ENCODE measurements around the gene ATF3. TPM values are rescaled to one million over a fixed set of nuclear protein-coding genes. Genes with fewer than 3 reads are reported as not detected.

ATF3 gene
- total and polyA plus RNA-seq, 4 donors, result 1.1 to 8.8 (median 5.5) TPM

GRCh38 chr1:212595787-212596714, 12.5 kb upstream of the ATF3 start:
- Histone ChIP-seq H3K9me3 (ENCODE audit: control insufficient read depth in 4 of 4, low read length in 3 of 4) (no peaks in the 10 kb centered on the region), H3K27ac (ENCODE audit: low read depth in 1 of 2, low read length in 2 of 2) (peak overlapping the region; percentile 26 to 28), H3K9ac (ENCODE audit: low read depth in 1 of 2, low read length in 2 of 2) (peak overlapping the region in 1 of 2 donors; percentile 9), H3K36me3 (ENCODE audit: control insufficient read depth in 4 of 4, insufficient read depth in 3 of 4, low read depth in 1 of 4, low read length in 3 of 4) (no peaks in the 10 kb centered on the region), H3K4me1 (ENCODE audit: control insufficient read depth in 4 of 4, insufficient read depth in 4 of 4, low read length in 3 of 4) (no peaks in the 10 kb centered on the region), H3K4me3 (ENCODE audit: low read depth in 1 of 3, low read length in 3 of 3) (no peak overlapping the region), H3K27me3 (ENCODE audit: control insufficient read depth in 4 of 4, insufficient read depth in 4 of 4, low read length in 3 of 4) (no peaks in the 10 kb centered on the region)
- 42% methylated on average over 8 of the region's 8 CpGs for WGBS
- DNase-seq (ENCODE audit: low spot score), result no peak
- TF ChIP-seq ZBTB33 (IDR thresholded peaks at IDR 0.05) (no peak), ATF3 (IDR thresholded peaks at IDR 0.05) (no peak), FOXA1 (IDR thresholded peaks at IDR 0.05) (no peak), YY1 (IDR thresholded peaks at IDR 0.05) (no peak), SP1 (IDR thresholded peaks at IDR 0.05) (peak; percentile 56), RAD21 (IDR thresholded peaks at IDR 0.05) (peak in 1 of 2 donors; percentile 49), TAF1 (conservative IDR thresholded peaks at IDR 0.05) (no peak), MAX (IDR thresholded peaks at IDR 0.05) (no peak), RXRA (IDR thresholded peaks at IDR 0.05) (peak in 1 of 2 donors; percentile 15), JUND (IDR thresholded peaks at IDR 0.05) (peak in 1 of 2 donors; percentile 41), FOXA2 (IDR thresholded peaks at IDR 0.05) (no peak), HNF4G (IDR thresholded peaks at IDR 0.05) (no peak), GABPA (IDR thresholded peaks at IDR 0.05 in 1 of 2, conservative IDR thresholded peaks at IDR 0.05 in 1 of 2) (no peak), REST (IDR thresholded peaks at IDR 0.05) (peak; percentile 30), HNF4A (conservative IDR thresholded peaks at IDR 0.05) (peak in 1 of 2 donors; percentile 8), CTCF (IDR thresholded peaks at IDR 0.05; ENCODE audit: low read depth, low read length, missing input control) (peak; percentile 30), NR2F2 (IDR thresholded peaks at IDR 0.05) (no peak), EGR1 (IDR thresholded peaks at IDR 0.05; ENCODE audit: low read depth in 2 of 2) (no peak)
